HepG2 (cell line): ENCODE results near the gene ARHGDIA. TPM values are rescaled to one million over a fixed set of nuclear protein-coding genes. Genes with fewer than 3 reads are reported as not detected.

Experiments
- AGO2 ChIP-seq: fragments of 200-400 bp; formaldehyde crosslinking; optimal IDR thresholded peaks from 2 replicates; pipeline ENCODE3; 2017; ENCODE audit warnings: mild to moderate bottlenecking, low read depth, low read length, moderate library complexity
- ATF2 ChIP-seq: sonication (generic); formaldehyde crosslinking; IDR thresholded peaks from 2 replicates; pipeline ENCODE4 v1.4.0; 2020; ENCODE audit warnings: missing genetic modification reagents
- BATF2 ChIP-seq: sonication (generic); formaldehyde crosslinking; IDR thresholded peaks from 2 replicates; pipeline ENCODE4 v1.8.0; 2022; ENCODE audit warnings: mild to moderate bottlenecking, missing genetic modification reagents, moderate library complexity
- ESRRA ChIP-seq: sonication (generic); formaldehyde crosslinking; IDR thresholded peaks from 2 replicates; pipeline ENCODE4 v1.5.1; 2020; ENCODE audit warnings: mild to moderate bottlenecking, low read depth, missing genetic modification reagents
- GATA4 ChIP-seq: sonication (generic); IDR thresholded peaks from 2 replicates; pipeline ENCODE4 v1.6.1; 2016; ENCODE audit warnings: antibody characterized with exemption, low read depth, borderline replicate concordance
- HBP1 ChIP-seq: IDR thresholded peaks from 2 replicates; pipeline ENCODE4 v1.6.1; 2016; ENCODE audit warnings: low read depth, control low read depth
- HNF4A ChIP-seq: sonication (generic); formaldehyde crosslinking; IDR thresholded peaks from 2 replicates; pipeline ENCODE4 v1.4.0; 2020; ENCODE audit warnings: missing genetic modification reagents
- MEIS1 ChIP-seq: sonication (generic); formaldehyde crosslinking; IDR thresholded peaks from 2 replicates; pipeline ENCODE4 v1.9.0; 2021; ENCODE audit warnings: mild to moderate bottlenecking, missing genetic modification reagents, moderate library complexity, borderline replicate concordance
- NFAT5 ChIP-seq: sonication (generic); formaldehyde crosslinking; IDR thresholded peaks from 2 replicates; pipeline ENCODE4 v1.4.0; 2020; ENCODE audit warnings: missing genetic modification reagents
- SALL1 ChIP-seq: sonication (generic); formaldehyde crosslinking; IDR thresholded peaks from 2 replicates; pipeline ENCODE4 v1.8.0; 2022; ENCODE audit warnings: mild to moderate bottlenecking, missing genetic modification reagents
- YEATS2 ChIP-seq: sonication (generic); formaldehyde crosslinking; IDR thresholded peaks from 2 replicates; pipeline ENCODE4 v1.4.0; 2020; ENCODE audit warnings: missing genetic modification reagents, borderline replicate concordance
- YY1 ChIP-seq: IDR thresholded peaks from 2 replicates; pipeline ENCODE4 v1.6.1; 2011; ENCODE audit warnings: low read length, low read depth, moderate library complexity, mild to moderate bottlenecking; ENCODE audit not compliant: insufficient read depth, insufficient replicate concordance
- ZHX1 ChIP-seq: sonication (generic); formaldehyde crosslinking; IDR thresholded peaks from 2 replicates; pipeline ENCODE4 v1.8.1; 2022; ENCODE audit warnings: low read depth, mild to moderate bottlenecking, missing genetic modification reagents
- ZNF331 ChIP-seq: sonication (generic); formaldehyde crosslinking; IDR thresholded peaks from 2 replicates; pipeline ENCODE4 v1.4.0; 2020; ENCODE audit warnings: missing genetic modification reagents
- ZNF644 ChIP-seq: IDR thresholded peaks from 2 replicates; pipeline ENCODE4 v1.6.1; 2016; ENCODE audit warnings: low read depth
- ZNF83 ChIP-seq: sonication (generic); formaldehyde crosslinking; IDR thresholded peaks from 2 replicates; pipeline ENCODE4 v1.4.0; 2020; ENCODE audit warnings: missing genetic modification reagents, mild to moderate bottlenecking, borderline replicate concordance
- polyA plus RNA-seq, 8 experiments: library from polyadenylated mRNA; depleted of rRNA in 3 of 8; stranded (reverse) in 7 of 8; unstranded in 1 of 8; fragments of >200 nt; fragmentation: Illumina TruSeq in 4 of 8; extraction: Trizol in 4 of 8; gene quantifications; 2 replicates each; pipeline versions ENCODE4 v1.2.1 to v1.2.3, GENCODE V29; 2011 to 2016; ENCODE audit warnings: low read depth in 4 of 8, missing spikeins in 1 of 8, mixed read lengths in 1 of 8; ENCODE audit not compliant: insufficient read depth in 1 of 8
- total RNA-seq, 5 experiments: library from RNA; depleted of rRNA; stranded (reverse); fragments of >200 nt; fragmentation: Illumina TruSeq; extraction: Trizol; gene quantifications; 2 replicates each; pipeline ENCODE4 v1.2.3, GENCODE V29; 2016; ENCODE audit warnings: low read depth in 1 of 5

ARHGDIA gene
- total and polyA plus RNA-seq, 2 of the 13 experiments (the other 11 are each of a cell fraction or from before 2014, with no cell fraction given), result 40.0 to 64.0 TPM

- TF ChIP-seq NFAT5 (peak; percentile 92; the same call in 1 of the 2 replicates), HBP1 (CRISPR knock-in tag) (peak; percentile 96), ATF2 (CRISPR knock-in tag) (0 out of 2 replicates have a peak, but pooled peaks have one; percentile 4), ZNF644 (no peak), YY1 (peak; percentile 28), YEATS2 (CRISPR knock-in tag) (no peak), ZNF83 (CRISPR knock-in tag) (peak; percentile 93; the same call in 1 of the 2 replicates), MEIS1 (CRISPR knock-in tag) (peak; percentile 38; the same call in 1 of the 2 replicates), BATF2 (CRISPR knock-in tag) (peak; percentile 28; the same call in 1 of the 2 replicates), ZHX1 (0 out of 2 replicates have a peak, but pooled peaks have one; percentile 48), HNF4A (CRISPR knock-in tag) (no peak), SALL1 (CRISPR knock-in tag) (peak; percentile 61), ZNF331 (CRISPR knock-in tag) (peak; percentile 74; the same call in 1 of the 2 replicates), AGO2 (peak; percentile 92), ESRRA (CRISPR knock-in tag) (0 out of 2 replicates have a peak, but pooled peaks have one; percentile 5), GATA4 (peak; percentile 71; the same call in 1 of the 2 replicates)
Measured at GRCh38 chr17:81859906-81860755, 11.0 kb downstream of the ARHGDIA start, which contains the start of gene P4HB (continued).
